Measurements from ENCODE around the gene YDJC. TPM values are rescaled to one million over a fixed set of nuclear protein-coding genes. Genes with fewer than 3 reads are reported as not detected.
"Not testable (repeated sequence)": the region's sequence is repeated elsewhere in the genome, so short reads cannot be mapped to it uniquely, and the experiment has no call there.

The YDJC gene
- total RNA-seq, 1 experiment from 2014 or later, result 39.6 TPM

- not testable (repeated sequence) for DNase-seq (ENCODE audit: low read depth)
Observed at GRCh38 chr22:21581009-21581713, 48.7 kb downstream of the YDJC start.

GRCh38 chr22:21580623-21581007 lies 49.2 kb downstream of the YDJC start:
- not testable (repeated sequence) for DNase-seq (ENCODE audit: low read depth)

- no peak for DNase-seq (ENCODE audit: low read depth)
Observed at GRCh38 chr22:21579474-21579851, 50.4 kb downstream of the YDJC start.

Other genes starting within 250 kb of the YDJC start
- 0.64 and 0.98 TPM in 2 replicates for gene RIMBP3B, start 246.3 kb downstream of the YDJC start, total RNA-seq (2014; rRNA removed)
- gene HIC2, start 212.7 kb downstream of the YDJC start, total RNA-seq (2014; rRNA removed), result 2.1 and 2.8 TPM in 2 replicates
- gene TMEM191C, start 162.6 kb downstream of the YDJC start, total RNA-seq (2014; rRNA removed), result 0.32 and 0.69 TPM in 2 replicates
- gene RIMBP3C, start 78.6 kb downstream of the YDJC start, total RNA-seq (2014; rRNA removed), result 1.4 and 1.8 TPM in 2 replicates
- 80.3 and 83.1 TPM in 2 replicates for gene UBE2L3, start 62.3 kb downstream of the YDJC start, total RNA-seq (2014; rRNA removed)
- gene CCDC116, start 2.7 kb upstream of the YDJC start, total RNA-seq (2014; rRNA removed), result 0.06 and 0.26 TPM in 2 replicates
- gene SDF2L1, start 12.3 kb upstream of the YDJC start, total RNA-seq (2014; rRNA removed), result 40.5 and 49.7 TPM in 2 replicates
- 27.8 and 29.6 TPM in 2 replicates for gene PPIL2, start 36.0 kb upstream of the YDJC start, total RNA-seq (2014; rRNA removed)
- gene YPEL1, start 105.8 kb upstream of the YDJC start, total RNA-seq (2014; rRNA removed), result 0.38 and 0.80 TPM in 2 replicates
- 65.1 and 92.5 TPM in 2 replicates for gene MAPK1, start 237.6 kb upstream of the YDJC start, total RNA-seq (2014; rRNA removed)

Measured in LHCN-M2 (cell line).